IPS-18a (cell line): ENCODE measurements around the gene CALML5.

Experiments
- H3K27ac ChIP-seq: one replicate; pipeline ENCODE4 v1.5.1; 2013; ENCODE audit warnings: low read length
- H3K27me3 ChIP-seq: one replicate; pipeline ENCODE4 v1.6.1; 2013; ENCODE audit warnings: mild to moderate bottlenecking, low read length; ENCODE audit not compliant: control insufficient read depth, insufficient read depth
- H3K36me3 ChIP-seq: one replicate; pipeline ENCODE4 v1.6.1; 2013; ENCODE audit warnings: low read depth, low read length; ENCODE audit not compliant: control insufficient read depth
- H3K4me1 ChIP-seq: one replicate; pipeline ENCODE4 v1.6.1; 2013; ENCODE audit warnings: low read depth, low read length; ENCODE audit not compliant: control insufficient read depth
- H3K4me3 ChIP-seq: one replicate; pipeline ENCODE4 v1.5.1; 2013; ENCODE audit warnings: low read length
- H3K9ac ChIP-seq: one replicate; pipeline ENCODE4 v1.6.1; 2013; ENCODE audit warnings: mild to moderate bottlenecking, low read length, moderate library complexity
- H3K9me3 ChIP-seq: one replicate; pipeline ENCODE4 v1.6.1; 2013; ENCODE audit warnings: low read depth, low read length; ENCODE audit not compliant: control insufficient read depth

CALML5 gene

DNA sequence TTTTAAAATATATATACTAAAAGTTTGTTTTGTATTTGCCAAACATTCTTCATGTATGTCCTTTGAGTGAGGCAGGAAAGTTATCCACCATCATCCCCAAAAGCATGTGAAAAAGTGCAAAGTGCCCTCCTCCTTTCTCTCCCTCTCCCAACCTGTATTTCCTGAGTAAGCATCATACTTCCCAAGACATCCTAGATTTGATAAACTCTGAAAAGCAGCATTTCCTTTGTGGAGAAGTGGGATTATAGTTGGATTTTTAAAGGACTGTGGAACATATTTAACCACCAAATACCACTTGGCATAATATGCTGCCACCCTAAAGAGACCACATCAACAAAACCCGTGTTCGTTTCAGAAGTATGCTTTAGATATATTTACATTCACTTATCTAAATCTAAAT is 50.1 kb downstream of the CALML5 start:
- H3K36me3 ChIP-seq = peaks cover 27% of the 10 kb centered on the region
- H3K9me3 ChIP-seq = no peaks in the 10 kb centered on the region
- peaks cover 26% of the 10 kb centered on the region for H3K4me1 ChIP-seq
- no peaks in the 10 kb centered on the region for H3K27me3 ChIP-seq
- peak overlapping the region; percentile 64 for H3K4me3 ChIP-seq
- H3K27ac ChIP-seq = no peak overlapping the region
- no peak overlapping the region for H3K9ac ChIP-seq
